Stimulated activated CD8-positive, alpha-beta memory T cell treated with anti-CD3 and anti-CD28 coated beads, Interleukin-4, amount 100 ng/mL, for 48 hours (primary cell): Measurements from ENCODE around the gene PXDN.
"Not testable (repeated sequence)": the region's sequence is repeated elsewhere in the genome, so short reads cannot be mapped to it uniquely, and the experiment has no call there.

Experiments used
- DNase-seq: peaks from one replicate; pipeline ENCODE4 v3.0.0-alpha.2; 2020

PXDN gene

DNA sequence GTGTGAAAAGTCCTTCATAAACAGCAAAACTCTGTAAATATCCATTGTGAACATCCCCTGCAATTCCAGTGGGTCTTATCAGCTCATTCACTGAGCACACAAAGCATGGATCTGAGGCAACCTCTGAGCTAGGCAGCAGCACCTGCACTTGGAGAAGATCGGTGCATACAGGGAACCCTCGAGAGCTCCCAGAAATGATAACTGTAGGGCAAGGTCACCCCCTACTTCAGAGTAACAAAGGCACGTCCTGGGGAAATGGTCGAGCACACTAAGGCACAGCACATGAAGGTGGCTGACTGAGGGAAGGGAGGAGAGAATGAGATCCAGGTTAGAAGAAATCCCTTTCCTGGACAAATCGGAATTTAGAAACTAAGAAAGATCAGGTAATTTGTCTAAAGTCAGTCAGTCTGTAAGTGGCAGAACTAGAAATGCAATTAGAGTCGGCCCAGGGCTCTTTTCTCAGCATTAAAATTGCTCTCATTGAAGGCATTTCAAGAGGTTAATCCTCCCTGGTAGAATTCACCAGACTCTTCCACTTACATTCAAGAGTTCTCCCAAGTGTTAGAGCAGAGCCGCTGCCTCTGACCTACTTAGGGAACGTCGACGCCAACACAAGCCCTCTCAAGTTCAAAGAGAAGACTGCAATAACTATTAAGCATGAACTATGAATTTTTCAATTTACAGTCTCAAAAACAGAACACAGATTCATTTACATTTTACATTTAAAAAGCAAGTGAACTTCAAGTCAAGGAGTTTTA is 45.9 kb downstream of the PXDN start:
- no peak for DNase-seq

- no peak for DNase-seq
Observed at GRCh38 chr2:1697601-1698000, 46.7 kb downstream of the PXDN start.

DNA sequence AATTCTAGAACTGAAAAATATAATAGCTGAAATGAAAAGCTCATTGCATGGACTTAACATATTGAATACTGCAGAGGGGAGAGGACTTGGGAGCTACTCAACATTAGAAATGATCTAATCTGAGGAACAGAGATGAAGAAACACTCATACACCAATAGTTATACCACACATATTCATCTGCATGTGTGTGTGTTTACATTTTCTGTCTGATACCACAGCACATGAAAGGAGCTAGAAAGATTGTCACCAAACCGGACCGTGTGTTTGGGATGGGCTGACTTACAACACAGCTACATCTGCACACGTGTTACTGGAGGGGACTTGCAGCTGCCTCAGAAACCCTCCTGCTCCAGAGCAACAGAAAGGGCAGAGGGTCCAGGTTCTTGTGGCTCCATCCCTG is 47.8 kb downstream of the PXDN start:
- no peak for DNase-seq

DNA sequence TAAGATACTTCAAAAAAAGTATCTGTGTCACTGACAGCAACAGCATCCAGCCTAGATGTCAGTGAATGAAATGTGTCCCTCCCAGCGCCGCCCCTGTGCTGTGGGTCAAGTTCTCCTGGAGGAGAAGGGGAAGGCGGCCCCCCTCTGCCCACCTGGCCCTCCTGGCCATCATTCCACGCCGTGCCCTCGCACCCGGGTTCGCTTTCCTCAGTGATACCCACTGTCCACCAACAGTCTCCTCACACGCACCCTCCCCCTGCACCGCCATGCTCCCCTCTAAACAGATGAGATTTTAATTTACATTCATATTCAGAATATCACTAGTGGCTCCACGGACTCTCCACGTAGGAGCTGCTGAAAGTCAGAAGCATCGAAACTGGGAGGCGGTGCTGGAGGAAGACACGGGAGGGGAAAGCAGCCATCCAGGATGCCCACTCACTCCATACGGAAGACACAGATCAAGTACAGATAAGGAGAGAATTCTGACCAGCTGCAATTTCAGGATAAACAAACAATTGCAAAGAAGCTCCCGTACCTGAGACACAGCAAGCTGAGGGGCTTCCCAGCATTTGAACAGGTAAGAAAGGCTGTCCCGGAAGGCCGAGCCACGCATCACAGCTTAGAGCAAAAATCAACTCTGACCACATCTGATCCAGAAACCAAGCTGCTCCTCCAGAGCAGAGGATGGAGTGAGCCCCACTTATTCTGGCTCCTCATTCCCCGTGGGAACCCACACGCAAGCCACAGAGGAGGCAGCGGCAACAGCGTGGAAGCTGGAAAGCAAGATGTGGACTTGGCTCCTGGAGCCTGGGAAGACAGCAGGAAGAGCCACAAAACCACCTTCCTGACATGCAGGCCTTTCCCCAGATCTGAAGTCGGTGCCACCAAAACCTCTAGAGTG is 49.7 kb downstream of the PXDN start:
- no peak for DNase-seq

- no peak for DNase-seq
Observed at GRCh38 chr2:1693723-1694122, 50.6 kb downstream of the PXDN start.

GRCh38 chr2:1692342-1692741 is 52.0 kb downstream of the PXDN start:
- DNase-seq: no peak

- DNase-seq: no peak
Observed at GRCh38 chr2:1691366-1691765, 52.9 kb downstream of the PXDN start.

- no peak for DNase-seq
Observed at GRCh38 chr2:1690056-1690775, 54.1 kb downstream of the PXDN start.

- DNase-seq: no peak
Observed at GRCh38 chr2:1688859-1689258, 55.5 kb downstream of the PXDN start.

DNA sequence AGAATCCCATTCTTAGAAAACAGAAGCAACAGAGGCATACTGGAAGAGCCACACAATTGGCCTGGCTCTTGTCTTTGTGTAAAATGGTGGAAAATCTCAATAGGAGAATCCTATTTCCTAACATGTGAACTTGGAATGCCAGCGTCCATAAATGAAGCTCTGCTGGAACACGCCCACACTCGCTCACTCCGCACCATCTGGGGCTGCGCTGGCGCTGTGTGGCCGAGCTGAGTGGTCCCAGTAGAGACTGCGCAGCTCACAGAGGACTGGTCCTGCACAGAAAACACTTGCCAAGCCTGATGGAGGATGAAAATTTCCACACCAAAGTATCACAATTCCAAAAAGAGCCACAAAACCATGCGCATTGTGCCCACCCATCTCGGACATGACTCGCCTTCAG is 56.2 kb downstream of the PXDN start:
- DNase-seq: no peak

GRCh38 chr2:1687254-1687653 is 57.1 kb downstream of the PXDN start:
- no peak for DNase-seq

DNA sequence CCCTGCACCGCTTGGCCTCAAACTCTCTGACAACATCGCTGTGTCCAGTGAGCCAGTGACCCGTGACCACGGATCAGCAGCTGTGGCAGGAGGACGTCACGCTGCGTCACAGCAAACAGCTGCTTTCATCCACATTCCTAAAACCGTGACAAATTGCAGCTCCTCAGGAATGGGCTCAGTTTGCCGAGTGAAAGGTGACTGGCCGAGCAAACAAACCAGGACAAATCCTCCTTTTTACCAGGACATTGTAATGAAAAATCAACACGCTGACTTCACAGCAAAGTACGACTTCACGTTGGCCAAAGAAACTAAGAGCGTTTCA is 57.6 kb downstream of the PXDN start:
- DNase-seq: no peak

GRCh38 chr2:1685957-1686783 is 58.1 kb downstream of the PXDN start:
- DNase-seq: no peak

- no peak for DNase-seq
Observed at GRCh38 chr2:1685078-1685956, 59.0 kb downstream of the PXDN start.

DNA sequence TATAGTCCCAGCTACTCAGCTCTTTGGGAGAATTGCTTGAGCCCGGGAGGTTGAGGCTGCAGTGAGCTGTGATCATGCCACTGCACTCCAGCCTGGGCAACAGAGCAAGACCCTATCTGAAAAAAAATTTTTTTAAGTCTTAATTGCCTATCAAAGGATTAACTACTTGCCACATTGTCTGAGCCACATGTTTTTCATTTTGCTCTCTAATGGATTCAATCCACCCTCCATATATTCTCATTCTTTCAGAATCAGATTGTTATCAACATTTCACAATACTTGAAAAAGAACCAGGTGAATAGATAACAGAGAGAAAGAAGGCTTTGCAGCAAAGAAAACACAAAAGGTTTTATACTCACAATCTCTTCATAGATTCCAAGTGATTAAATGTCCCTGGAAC is 61.0 kb downstream of the PXDN start:
- no peak for DNase-seq

DNA sequence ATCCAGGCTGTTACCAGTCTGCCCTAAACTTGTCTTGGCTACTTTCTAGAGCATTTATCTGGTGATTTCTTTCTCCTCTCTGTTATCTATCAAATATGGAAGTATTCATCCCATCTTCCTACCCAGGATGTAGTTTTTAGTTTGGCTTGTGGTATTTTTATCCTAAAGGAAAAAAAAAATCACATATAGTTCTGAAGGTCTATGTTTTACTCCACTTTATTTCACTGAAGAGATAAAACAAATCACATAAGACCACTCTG is 62.2 kb downstream of the PXDN start:
- DNase-seq: no peak

DNA sequence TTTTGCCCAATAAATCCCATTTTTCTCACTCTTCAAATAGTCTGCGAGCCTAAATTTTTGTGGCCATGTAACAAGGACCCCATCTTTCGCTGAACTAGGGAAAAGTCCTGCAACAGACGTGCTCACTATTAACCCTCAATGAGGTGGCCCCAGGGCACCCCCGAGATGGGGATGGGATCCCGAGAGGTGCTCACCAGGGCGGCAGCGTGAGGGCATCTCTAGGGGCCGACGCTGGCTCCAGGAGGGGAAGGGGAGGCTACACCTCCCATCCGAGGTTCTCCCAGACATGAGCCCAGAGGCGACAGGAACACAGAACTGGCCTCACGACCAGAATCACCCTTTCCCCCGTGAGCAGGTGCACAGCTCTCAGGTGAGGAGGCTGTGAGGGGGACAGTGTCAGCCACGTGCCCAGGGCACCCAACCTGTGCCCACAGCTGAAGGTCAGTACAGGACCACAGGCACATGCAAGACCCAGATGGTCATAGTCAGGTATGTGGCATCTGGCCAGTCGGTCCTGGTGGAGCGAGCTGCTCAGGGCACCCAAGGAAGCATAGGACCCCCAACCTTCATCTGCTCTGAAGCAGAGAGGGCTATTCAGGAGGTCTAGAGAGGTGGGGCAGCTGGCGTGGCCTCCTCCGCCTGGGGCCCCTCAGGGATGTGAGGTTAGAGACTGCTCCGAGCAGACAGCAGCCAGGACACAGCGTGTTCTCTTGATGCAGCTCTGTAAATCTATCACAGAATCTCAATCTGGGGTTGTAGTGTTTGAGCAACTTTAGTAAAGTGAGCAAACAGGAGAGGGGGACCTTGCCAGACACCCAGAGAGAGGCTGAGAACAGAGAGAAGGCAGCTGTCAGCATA is 62.8 kb downstream of the PXDN start:
- no peak for DNase-seq

DNA sequence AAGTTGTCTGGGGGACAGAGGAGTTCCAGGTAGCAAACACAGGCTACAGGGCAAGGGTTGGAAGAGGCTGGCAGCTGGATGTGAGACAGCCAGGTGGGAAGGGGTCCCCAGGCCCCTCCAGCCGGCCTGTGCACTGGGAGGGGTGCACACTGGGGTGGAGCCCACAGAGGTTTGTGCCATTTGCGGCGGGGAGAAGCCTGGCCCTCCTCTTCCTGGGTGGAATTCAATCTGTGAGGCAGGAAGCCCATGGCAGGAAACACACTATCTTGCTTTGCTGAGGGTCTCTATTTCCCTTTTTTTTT is 63.3 kb downstream of the PXDN start:
- no peak for DNase-seq

GRCh38 chr2:1680222-1681016 is 63.9 kb downstream of the PXDN start:
- no peak for DNase-seq

GRCh38 chr2:1679488-1680039 is 64.8 kb downstream of the PXDN start:
- not testable (repeated sequence) for DNase-seq
